Measurements from ENCODE around the gene ZNF22. TPM values are rescaled to one million over a fixed set of nuclear protein-coding genes. Genes with fewer than 3 reads are reported as not detected.
A peak's percentile ranks its signal among the peaks of the same experiment; 100 is the strongest.

Gene ZNF22
- total RNA-seq, 1 experiment from 2014 or later = 29.9 TPM

DNA sequence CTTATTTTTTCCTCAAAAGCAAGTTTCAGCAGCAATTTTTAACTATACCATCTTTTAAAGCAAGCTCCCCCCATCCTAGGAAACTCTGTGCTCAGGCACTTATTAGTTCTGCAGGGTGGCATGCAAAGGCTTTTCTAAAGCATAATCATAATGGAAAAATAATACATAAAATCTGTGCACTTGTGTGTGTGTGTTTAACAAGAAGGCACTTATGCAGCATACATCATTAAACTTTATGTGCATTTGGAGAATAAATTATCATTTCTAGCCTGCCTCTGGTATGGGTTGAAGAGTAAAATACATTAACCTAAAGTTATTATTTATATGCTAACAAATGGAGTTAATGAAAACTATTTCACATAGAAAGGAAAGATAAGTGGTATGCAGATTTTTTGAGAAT, 46.7 kb upstream of the ZNF22 start:
- BruUV-seq (replicated peaks) = no TSS peak
- H4K20me1 ChIP-seq (ENCODE audit: insufficient read depth) = no peaks in the 10 kb centered on the region
- peaks cover 12% of the 10 kb centered on the region for H3K4me1 ChIP-seq (replicated peaks; ENCODE audit: insufficient read depth)
- H3K36me3 ChIP-seq (ENCODE audit: low read depth) = no peaks in the 10 kb centered on the region
- no peaks in the 10 kb centered on the region for H3K9me2 ChIP-seq (ENCODE audit: insufficient read depth)
- no peaks in the 10 kb centered on the region for H3K9me3 ChIP-seq (ENCODE audit: insufficient read depth, low read depth)
- H3K27me3 ChIP-seq (ENCODE audit: insufficient read depth, low read depth) = no peaks in the 10 kb centered on the region
- intact Hi-C loops (cut with micrococcal nuclease; ENCODE audit: unreplicated experiment) = no loop called here
- ChIA-PET CTCF (no interaction called here), POLR2A (ENCODE audit: unreplicated experiment) (no interaction called here)
- no peak overlapping the region for H3K27ac ChIP-seq
- H3K4me2 ChIP-seq = no peak overlapping the region
- no peak overlapping the region for H3K4me3 ChIP-seq
- H3K79me2 ChIP-seq (ENCODE audit: low read depth) = no peaks in the 10 kb centered on the region
- TF ChIP-seq EZH2 (IDR thresholded peaks at IDR 0.05; ENCODE audit: low read depth) = no peak
- TF ChIP-seq, protein P1, sequence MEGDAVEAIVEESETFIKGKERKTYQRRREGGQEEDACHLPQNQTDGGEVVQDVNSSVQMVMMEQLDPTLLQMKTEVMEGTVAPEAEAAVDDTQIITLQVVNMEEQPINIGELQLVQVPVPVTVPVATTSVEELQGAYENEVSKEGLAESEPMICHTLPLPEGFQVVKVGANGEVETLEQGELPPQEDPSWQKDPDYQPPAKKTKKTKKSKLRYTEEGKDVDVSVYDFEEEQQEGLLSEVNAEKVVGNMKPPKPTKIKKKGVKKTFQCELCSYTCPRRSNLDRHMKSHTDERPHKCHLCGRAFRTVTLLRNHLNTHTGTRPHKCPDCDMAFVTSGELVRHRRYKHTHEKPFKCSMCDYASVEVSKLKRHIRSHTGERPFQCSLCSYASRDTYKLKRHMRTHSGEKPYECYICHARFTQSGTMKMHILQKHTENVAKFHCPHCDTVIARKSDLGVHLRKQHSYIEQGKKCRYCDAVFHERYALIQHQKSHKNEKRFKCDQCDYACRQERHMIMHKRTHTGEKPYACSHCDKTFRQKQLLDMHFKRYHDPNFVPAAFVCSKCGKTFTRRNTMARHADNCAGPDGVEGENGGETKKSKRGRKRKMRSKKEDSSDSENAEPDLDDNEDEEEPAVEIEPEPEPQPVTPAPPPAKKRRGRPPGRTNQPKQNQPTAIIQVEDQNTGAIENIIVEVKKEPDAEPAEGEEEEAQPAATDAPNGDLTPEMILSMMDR (conservative IDR thresholded peaks at IDR 0.05) = no peak
- H2AFZ ChIP-seq = no peak overlapping the region
- H3F3A ChIP-seq (ENCODE audit: insufficient read depth, low read depth) = peaks cover 6% of the 10 kb centered on the region; the same call in 1 of the 2 replicates
- no peak for DNase-seq

DNA sequence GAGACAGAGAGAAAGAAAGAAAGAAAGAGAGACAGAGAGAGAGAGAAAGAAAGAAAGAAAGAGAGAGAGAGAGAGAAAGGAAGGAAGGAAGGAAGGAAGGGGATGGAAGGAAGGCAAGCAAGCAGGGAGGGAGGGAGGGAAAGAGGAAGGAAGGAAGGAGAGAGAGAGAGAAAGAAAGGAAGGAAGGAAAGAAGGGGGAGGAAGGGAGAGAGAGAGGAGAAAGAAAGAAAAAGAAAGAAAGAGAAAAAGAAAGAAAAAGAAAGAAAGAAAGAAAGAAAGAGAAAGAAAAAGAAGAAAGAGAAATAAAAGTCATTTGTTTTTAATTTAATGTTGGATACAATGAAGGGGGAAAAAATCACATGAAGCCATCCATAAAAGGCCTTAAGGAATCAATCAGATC, 45.8 kb upstream of the ZNF22 start:
- ChIA-PET CTCF (no interaction called here), POLR2A (ENCODE audit: unreplicated experiment) (no interaction called here)
- H3K4me3 ChIP-seq = no peak overlapping the region
- H3K27me3 ChIP-seq (ENCODE audit: insufficient read depth, low read depth) = no peaks in the 10 kb centered on the region
- BruUV-seq (replicated peaks) = no TSS peak
- H3K4me2 ChIP-seq = no peak overlapping the region
- intact Hi-C loops (cut with micrococcal nuclease; ENCODE audit: unreplicated experiment) = no loop called here
- no peak for TF ChIP-seq EZH2 (IDR thresholded peaks at IDR 0.05; ENCODE audit: low read depth)
- TF ChIP-seq, protein P1 (conservative IDR thresholded peaks at IDR 0.05) = no peak
- H3K79me2 ChIP-seq (ENCODE audit: low read depth) = no peaks in the 10 kb centered on the region
- no peaks in the 10 kb centered on the region for H4K20me1 ChIP-seq (ENCODE audit: insufficient read depth)
- H3F3A ChIP-seq (ENCODE audit: insufficient read depth, low read depth) = peaks cover 8% of the 10 kb centered on the region; the same call in 1 of the 2 replicates
- no peak for DNase-seq
- H3K9me2 ChIP-seq (ENCODE audit: insufficient read depth) = no peaks in the 10 kb centered on the region
- H3K9me3 ChIP-seq (ENCODE audit: insufficient read depth, low read depth) = no peaks in the 10 kb centered on the region
- H2AFZ ChIP-seq = no peak overlapping the region
- H3K4me1 ChIP-seq (replicated peaks; ENCODE audit: insufficient read depth) = peaks cover 12% of the 10 kb centered on the region
- H3K36me3 ChIP-seq (ENCODE audit: low read depth) = no peaks in the 10 kb centered on the region
- H3K27ac ChIP-seq = no peak overlapping the region

DNA sequence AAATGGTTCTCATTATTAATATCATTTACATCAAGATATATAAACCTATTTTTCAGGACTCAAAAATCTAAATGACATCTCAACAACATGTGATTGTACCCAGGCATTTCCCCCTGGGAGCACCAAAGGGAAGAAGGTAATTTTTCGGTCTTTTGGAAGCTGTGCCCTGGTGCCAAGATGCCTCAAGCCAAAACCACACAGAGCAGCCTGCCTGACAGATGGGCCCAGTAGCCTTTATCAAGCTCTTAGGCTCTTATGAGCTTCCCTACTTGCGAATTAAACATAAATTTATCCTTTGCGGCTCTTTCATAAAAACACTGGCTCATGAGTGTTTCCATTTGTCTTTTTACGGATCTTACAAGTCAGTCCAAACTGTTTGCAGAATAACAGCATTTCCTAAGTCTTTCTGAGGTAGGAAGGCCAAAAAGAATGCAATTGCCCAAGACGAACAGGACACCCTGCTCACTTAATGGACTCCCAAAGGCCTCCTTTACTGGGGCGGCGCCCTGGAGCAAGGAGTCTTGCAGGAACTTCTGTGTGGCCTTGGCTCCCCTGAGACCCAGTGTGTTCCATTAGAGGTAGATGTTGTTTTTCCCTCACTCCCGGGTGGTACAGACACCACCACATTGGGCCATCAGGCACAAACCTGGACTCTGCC, 45.2 kb upstream of the ZNF22 start:
- intact Hi-C loops (cut with micrococcal nuclease; ENCODE audit: unreplicated experiment) = no loop called here
- Histone ChIP-seq H3F3A (ENCODE audit: insufficient read depth, low read depth) (peaks cover 14% of the 10 kb centered on the region; the same call in 1 of the 2 replicates), H3K4me2 (no peak overlapping the region), H2AFZ (no peak overlapping the region), H3K36me3 (ENCODE audit: low read depth) (no peaks in the 10 kb centered on the region), H3K79me2 (ENCODE audit: low read depth) (no peaks in the 10 kb centered on the region), H4K20me1 (ENCODE audit: insufficient read depth) (no peaks in the 10 kb centered on the region), H3K4me1 (replicated peaks; ENCODE audit: insufficient read depth) (peaks cover 12% of the 10 kb centered on the region), H3K4me3 (no peak overlapping the region), H3K27ac (no peak overlapping the region), H3K9me3 (ENCODE audit: insufficient read depth, low read depth) (no peaks in the 10 kb centered on the region), H3K9me2 (ENCODE audit: insufficient read depth) (no peaks in the 10 kb centered on the region), H3K27me3 (ENCODE audit: insufficient read depth, low read depth) (no peaks in the 10 kb centered on the region)
- no peak for TF ChIP-seq EZH2 (IDR thresholded peaks at IDR 0.05; ENCODE audit: low read depth)
- TF ChIP-seq, protein P1 (conservative IDR thresholded peaks at IDR 0.05) = no peak
- ChIA-PET POLR2A (ENCODE audit: unreplicated experiment) (no interaction called here), CTCF (no interaction called here)
- DNase-seq = peak in 1 of 2 experiments; percentile 3
- no TSS peak for BruUV-seq (replicated peaks)

Measured in PC-9 (cell line).